ENCODE results near the gene ADAR.

ADAR gene

GRCh38 chr1:154615411-154615810, 7.4 kb upstream of the ADAR start:
- H3K9me3 ChIP-seq = no peaks in the 10 kb centered on the region
- no peak overlapping the region for H3K27ac ChIP-seq
- no peaks in the 10 kb centered on the region for H3K4me1 ChIP-seq
- TF ChIP-seq, protein P1, sequence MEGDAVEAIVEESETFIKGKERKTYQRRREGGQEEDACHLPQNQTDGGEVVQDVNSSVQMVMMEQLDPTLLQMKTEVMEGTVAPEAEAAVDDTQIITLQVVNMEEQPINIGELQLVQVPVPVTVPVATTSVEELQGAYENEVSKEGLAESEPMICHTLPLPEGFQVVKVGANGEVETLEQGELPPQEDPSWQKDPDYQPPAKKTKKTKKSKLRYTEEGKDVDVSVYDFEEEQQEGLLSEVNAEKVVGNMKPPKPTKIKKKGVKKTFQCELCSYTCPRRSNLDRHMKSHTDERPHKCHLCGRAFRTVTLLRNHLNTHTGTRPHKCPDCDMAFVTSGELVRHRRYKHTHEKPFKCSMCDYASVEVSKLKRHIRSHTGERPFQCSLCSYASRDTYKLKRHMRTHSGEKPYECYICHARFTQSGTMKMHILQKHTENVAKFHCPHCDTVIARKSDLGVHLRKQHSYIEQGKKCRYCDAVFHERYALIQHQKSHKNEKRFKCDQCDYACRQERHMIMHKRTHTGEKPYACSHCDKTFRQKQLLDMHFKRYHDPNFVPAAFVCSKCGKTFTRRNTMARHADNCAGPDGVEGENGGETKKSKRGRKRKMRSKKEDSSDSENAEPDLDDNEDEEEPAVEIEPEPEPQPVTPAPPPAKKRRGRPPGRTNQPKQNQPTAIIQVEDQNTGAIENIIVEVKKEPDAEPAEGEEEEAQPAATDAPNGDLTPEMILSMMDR (IDR thresholded peaks at IDR 0.05) = no peak
- no peaks in the 10 kb centered on the region for H3K36me3 ChIP-seq
- no peaks in the 10 kb centered on the region for H3K27me3 ChIP-seq
- DNase-seq = no peak
- H3K4me3 ChIP-seq = no peak overlapping the region
- intact Hi-C loops (cut with DNase I; ENCODE audit: low total_unique reads) = no loop called here

DNA sequence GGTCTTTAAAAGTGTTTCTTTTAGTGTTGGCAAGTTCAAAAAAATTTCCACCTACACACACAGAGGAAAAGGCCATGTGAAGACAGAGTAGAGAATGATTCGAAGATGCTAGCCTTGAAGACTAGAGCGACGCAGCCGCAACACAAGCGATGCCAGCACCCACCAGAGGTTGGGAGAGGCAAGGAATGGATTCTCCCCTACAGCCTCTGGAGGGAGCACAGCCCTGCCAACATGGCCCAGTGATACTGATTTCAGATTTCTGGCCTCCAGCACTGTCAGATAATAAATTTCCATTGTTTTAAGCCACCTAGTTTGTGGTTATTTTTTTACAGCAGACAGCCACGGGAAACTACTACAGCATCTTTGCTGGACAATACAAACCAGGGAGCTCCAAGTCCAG, 6.9 kb upstream of the ADAR start:
- TF ChIP-seq, protein P1 (IDR thresholded peaks at IDR 0.05) = no peak
- H3K36me3 ChIP-seq = no peaks in the 10 kb centered on the region
- H3K4me1 ChIP-seq = no peaks in the 10 kb centered on the region
- H3K27me3 ChIP-seq = no peaks in the 10 kb centered on the region
- no peak for DNase-seq
- H3K4me3 ChIP-seq = no peak overlapping the region
- no peaks in the 10 kb centered on the region for H3K9me3 ChIP-seq
- no peak overlapping the region for H3K27ac ChIP-seq
- intact Hi-C loops (cut with DNase I; ENCODE audit: low total_unique reads) = no loop called here

DNA sequence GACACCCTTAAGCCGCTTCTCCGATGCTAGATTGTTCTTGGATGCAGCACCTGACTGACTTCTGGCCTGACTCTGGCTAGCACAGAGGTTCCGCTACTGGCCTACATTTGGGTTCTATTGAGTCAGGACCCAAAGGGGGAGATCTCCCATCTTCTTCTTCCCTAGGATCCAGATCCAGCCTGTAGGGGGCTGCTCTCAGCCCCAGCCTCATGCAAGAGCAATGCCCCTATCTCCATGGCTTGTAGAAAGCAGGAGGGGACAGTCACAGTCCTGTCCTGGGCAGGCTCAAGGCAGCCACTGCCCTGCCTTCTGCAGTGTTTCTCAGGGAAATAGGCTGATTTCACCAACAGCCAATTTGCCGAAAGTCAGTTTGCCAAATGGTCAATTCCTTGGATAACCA, 6.3 kb upstream of the ADAR start:
- no peak for DNase-seq
- no peak overlapping the region for H3K4me3 ChIP-seq
- intact Hi-C loops (cut with DNase I; ENCODE audit: low total_unique reads) = no loop called here
- H3K9me3 ChIP-seq = no peaks in the 10 kb centered on the region
- TF ChIP-seq, protein P1 (IDR thresholded peaks at IDR 0.05) = no peak
- H3K27me3 ChIP-seq = no peaks in the 10 kb centered on the region
- H3K36me3 ChIP-seq = no peaks in the 10 kb centered on the region
- H3K4me1 ChIP-seq = peaks cover 0 to 3% (median 2%) of the 10 kb centered on the region in 4 donors
- no peak overlapping the region for H3K27ac ChIP-seq

DNA sequence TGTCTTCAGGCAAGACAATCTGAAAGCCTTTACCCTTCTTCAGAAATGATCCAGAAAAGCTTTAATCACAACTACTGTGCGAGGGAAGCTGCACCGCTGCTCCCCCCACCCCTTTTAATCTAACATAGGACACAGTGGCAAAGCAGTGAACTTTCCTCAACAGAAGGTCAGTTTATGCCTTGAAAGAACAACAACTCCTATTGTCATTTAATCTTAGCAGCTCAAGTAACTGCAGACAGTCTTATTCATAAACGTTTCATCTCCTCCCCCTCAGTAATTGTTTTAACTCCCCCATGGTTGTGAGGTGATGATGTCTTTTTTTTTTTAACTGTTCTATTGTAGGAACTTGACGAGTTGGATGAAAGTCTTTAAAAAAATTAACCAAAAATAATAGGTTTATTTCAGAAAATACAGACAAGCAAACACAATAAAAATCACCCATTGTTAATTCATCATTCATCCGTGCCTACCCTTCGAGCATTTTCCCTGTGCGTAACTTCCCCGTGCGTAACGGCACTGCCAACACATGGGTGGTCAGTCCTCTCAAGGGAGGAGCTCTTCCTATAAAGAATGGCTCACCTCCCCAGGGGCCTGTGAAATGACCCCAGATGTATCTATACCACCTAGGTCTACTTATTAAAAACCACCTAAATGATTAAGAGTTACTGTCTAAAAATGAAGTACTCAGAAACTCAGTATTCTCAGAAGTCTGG, 3.3 kb upstream of the ADAR start:
- intact Hi-C loops (cut with DNase I; ENCODE audit: low total_unique reads) = no loop called here
- TF ChIP-seq, protein P1 (IDR thresholded peaks at IDR 0.05) = no peak
- Histone ChIP-seq H3K9me3 (no peaks in the 10 kb centered on the region), H3K27me3 (no peaks in the 10 kb centered on the region), H3K36me3 (no peaks in the 10 kb centered on the region), H3K4me1 (peaks cover 0 to 20% (median 6%) of the 10 kb centered on the region in 4 donors), H3K4me3 (no peak overlapping the region), H3K27ac (no peak overlapping the region)
- DNase-seq = no peak

DNA sequence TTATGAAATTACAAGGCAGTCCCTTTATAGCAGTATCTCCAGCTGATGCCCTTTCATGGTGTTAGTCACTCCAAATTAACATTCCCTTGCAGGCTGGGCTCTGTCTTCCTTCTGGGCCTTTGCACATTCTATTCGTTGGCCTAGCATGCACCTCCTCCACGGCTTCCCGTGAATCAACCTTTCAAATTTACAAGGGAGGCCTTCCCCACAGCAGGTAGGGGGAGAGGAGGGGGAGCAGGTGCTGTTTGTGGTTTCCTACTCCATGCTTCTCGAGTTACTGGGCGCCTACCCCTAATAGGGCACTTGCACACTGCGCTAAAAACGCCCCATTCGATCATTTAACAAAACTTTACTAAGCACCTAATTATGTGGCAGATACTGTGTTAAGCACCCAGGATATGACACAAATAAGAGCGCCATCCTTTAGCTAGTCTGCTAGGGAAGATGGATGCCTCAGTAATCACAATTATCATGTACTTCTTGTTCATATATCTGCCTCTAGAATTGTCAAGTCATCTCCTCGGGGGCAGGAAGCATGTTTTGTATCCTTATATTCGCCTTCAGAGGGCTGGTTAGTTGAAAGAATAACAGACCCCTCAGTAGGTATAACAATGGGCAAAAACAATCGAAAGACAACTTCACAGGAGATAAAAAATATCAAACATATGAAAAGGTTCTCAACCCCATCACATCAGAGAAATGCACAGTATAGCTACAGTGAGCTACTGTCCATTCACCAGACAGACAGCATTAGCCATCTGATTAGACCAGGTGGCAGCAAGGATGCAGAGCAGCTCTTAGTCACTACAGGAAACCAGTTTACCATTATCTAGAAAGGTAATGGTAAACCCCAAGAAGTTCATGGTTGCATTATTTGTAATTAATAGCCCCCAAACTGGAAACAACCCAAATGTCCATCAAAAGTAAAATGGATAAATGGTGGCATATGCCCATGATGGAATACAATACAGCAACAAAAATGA, 1.7 kb upstream of the ADAR start:
- Histone ChIP-seq H3K9me3 (no peaks in the 10 kb centered on the region), H3K4me1 (peaks cover 0 to 33% (median 21%) of the 10 kb centered on the region in 4 donors), H3K4me3 (peak overlapping the region in 1 of 2 donors; percentile 87), H3K27ac (peak overlapping the region; percentile 93 to 96), H3K27me3 (no peaks in the 10 kb centered on the region), H3K36me3 (no peaks in the 10 kb centered on the region)
- intact Hi-C loops (cut with DNase I; ENCODE audit: low total_unique reads) = no loop called here
- no peak for DNase-seq
- TF ChIP-seq, protein P1 (IDR thresholded peaks at IDR 0.05) = no peak

Measured in tibial artery (tissue), 4 donors.